PC-9 (cell line): ENCODE results near the gene LRRC34.

ENCODE experiments used
- CTCF ChIP-seq: fragments of 200-600 bp; sonication (generic); conservative IDR thresholded peaks from 2 replicates; pipeline ENCODE4 v1.6.1; 2017; ENCODE audit warnings: mixed run types, antibody characterized with exemption, mild to moderate bottlenecking, moderate library complexity
- EZH2 ChIP-seq: fragments of 200-600 bp; sonication (generic); IDR thresholded peaks from 2 replicates; pipeline ENCODE4 v1.8.0; 2017; ENCODE audit warnings: antibody characterized with exemption, low read depth

- no peak for TF ChIP-seq CTCF
- TF ChIP-seq EZH2: no peak
Measured at GRCh38 chr3:169759256-169759655, 53.4 kb downstream of the LRRC34 start.
